Measurements from ENCODE around the gene KDM2A. TPM values are rescaled to one million over a fixed set of nuclear protein-coding genes. Genes with fewer than 3 reads are reported as not detected.

Gene KDM2A
- total and polyA plus RNA-seq, 2 of the 13 experiments (the other 11 are each of a cell fraction or from before 2014, with no cell fraction given) = 31.3 to 31.4 TPM

DNA sequence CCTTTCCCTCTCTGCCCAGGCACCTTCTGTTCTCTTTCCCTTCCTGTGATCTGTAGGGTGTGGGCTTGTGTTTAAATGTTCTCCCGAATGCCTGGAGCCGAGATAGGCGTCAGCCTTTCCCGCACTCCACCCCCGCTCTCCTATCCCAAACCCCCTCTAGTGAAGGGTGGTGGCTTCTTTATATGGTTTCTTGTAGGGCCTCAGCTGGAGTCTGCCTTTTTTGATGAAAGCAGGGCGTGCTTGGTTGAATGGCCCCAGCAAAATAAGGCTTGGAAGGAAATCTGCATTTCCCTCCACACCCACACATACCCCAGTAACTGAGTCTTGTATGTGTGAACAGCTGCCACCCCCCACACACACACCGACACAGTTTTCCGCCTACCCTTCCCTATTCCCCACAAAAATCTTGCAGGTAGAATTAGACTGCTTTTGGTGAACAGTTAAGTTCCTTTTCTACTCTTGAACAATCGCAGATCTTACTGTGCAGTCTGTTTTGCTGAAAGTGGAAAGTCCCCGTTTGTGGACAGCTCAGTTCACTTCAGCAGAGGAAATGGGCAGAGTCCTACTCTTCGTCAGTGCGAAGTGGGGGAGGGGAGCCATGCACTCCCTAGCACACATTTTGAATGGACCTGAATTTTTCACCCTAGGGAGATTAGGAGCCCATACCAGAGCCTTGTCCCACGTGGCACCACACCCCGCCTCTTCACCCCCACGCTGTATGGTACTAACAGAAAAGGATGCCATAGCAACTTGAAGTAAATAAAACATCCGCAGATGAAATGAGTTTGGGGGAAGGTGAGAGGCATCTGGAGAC, 121.7 kb downstream of the KDM2A start (continued):
- TF ChIP-seq, protein P1, sequence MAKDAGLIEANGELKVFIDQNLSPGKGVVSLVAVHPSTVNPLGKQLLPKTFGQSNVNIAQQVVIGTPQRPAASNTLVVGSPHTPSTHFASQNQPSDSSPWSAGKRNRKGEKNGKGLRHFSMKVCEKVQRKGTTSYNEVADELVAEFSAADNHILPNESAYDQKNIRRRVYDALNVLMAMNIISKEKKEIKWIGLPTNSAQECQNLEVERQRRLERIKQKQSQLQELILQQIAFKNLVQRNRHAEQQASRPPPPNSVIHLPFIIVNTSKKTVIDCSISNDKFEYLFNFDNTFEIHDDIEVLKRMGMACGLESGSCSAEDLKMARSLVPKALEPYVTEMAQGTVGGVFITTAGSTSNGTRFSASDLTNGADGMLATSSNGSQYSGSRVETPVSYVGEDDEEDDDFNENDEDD (CRISPR knock-in tag; IDR thresholded peaks at IDR 0.05; ENCODE audit: borderline replicate concordance) = no peak; the same call in 1 of the 2 replicates
- TF ChIP-seq, protein P2, sequence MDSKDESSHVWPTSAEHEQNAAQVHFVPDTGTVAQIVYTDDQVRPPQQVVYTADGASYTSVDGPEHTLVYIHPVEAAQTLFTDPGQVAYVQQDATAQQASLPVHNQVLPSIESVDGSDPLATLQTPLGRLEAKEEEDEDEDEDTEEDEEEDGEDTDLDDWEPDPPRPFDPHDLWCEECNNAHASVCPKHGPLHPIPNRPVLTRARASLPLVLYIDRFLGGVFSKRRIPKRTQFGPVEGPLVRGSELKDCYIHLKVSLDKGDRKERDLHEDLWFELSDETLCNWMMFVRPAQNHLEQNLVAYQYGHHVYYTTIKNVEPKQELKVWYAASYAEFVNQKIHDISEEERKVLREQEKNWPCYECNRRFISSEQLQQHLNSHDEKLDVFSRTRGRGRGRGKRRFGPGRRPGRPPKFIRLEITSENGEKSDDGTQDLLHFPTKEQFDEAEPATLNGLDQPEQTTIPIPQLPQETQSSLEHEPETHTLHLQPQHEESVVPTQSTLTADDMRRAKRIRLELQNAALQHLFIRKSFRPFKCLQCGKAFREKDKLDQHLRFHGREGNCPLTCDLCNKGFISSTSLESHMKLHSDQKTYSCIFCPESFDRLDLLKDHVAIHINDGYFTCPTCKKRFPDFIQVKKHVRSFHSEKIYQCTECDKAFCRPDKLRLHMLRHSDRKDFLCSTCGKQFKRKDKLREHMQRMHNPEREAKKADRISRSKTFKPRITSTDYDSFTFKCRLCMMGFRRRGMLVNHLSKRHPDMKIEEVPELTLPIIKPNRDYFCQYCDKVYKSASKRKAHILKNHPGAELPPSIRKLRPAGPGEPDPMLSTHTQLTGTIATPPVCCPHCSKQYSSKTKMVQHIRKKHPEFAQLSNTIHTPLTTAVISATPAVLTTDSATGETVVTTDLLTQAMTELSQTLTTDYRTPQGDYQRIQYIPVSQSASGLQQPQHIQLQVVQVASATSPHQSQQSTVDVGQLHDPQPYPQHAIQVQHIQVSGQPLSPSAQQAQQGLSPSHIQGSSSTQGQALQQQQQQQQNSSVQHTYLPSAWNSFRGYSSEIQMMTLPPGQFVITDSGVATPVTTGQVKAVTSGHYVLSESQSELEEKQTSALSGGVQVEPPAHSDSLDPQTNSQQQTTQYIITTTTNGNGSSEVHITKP (CRISPR knock-in tag; IDR thresholded peaks at IDR 0.05; ENCODE audit: low read depth) = no peak; the same call in 1 of the 2 replicates
- TF ChIP-seq RFXAP (CRISPR knock-in tag; IDR thresholded peaks at IDR 0.05; ENCODE audit: borderline replicate concordance) (peak; percentile 52; the same call in 1 of the 2 replicates), CREB1 (IDR thresholded peaks at IDR 0.05) (no peak), CREB1 (CRISPR knock-in tag; IDR thresholded peaks at IDR 0.05) (no peak), HOXA3 (CRISPR knock-in tag; IDR thresholded peaks at IDR 0.05) (peak; percentile 11; the same call in 1 of the 2 replicates), NR1H2 (CRISPR knock-in tag; IDR thresholded peaks at IDR 0.05; ENCODE audit: borderline replicate concordance, low read depth) (no peak), SOX6 (IDR thresholded peaks at IDR 0.05) (no peak), SOX6 (CRISPR knock-in tag; IDR thresholded peaks at IDR 0.05) (peak; percentile 41; the same call in 1 of the 2 replicates), YEATS2 (CRISPR knock-in tag; IDR thresholded peaks at IDR 0.05; ENCODE audit: borderline replicate concordance) (no peak)
- TF ChIP-seq, protein P3, sequence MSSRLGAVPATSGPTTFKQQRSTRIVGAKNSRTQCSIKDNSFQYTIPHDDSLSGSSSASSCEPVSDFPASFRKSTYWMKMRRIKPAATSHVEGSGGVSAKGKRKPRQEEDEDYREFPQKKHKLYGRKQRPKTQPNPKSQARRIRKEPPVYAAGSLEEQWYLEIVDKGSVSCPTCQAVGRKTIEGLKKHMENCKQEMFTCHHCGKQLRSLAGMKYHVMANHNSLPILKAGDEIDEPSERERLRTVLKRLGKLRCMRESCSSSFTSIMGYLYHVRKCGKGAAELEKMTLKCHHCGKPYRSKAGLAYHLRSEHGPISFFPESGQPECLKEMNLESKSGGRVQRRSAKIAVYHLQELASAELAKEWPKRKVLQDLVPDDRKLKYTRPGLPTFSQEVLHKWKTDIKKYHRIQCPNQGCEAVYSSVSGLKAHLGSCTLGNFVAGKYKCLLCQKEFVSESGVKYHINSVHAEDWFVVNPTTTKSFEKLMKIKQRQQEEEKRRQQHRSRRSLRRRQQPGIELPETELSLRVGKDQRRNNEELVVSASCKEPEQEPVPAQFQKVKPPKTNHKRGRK (CRISPR knock-in tag; IDR thresholded peaks at IDR 0.05) = no peak
- TF ChIP-seq, protein P4, sequence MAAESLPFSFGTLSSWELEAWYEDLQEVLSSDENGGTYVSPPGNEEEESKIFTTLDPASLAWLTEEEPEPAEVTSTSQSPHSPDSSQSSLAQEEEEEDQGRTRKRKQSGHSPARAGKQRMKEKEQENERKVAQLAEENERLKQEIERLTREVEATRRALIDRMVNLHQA (CRISPR knock-in tag; IDR thresholded peaks at IDR 0.05) = no peak
- TF ChIP-seq, protein P5, sequence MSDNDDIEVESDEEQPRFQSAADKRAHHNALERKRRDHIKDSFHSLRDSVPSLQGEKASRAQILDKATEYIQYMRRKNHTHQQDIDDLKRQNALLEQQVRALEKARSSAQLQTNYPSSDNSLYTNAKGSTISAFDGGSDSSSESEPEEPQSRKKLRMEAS (IDR thresholded peaks at IDR 0.05) = peak; percentile 85
- TF ChIP-seq, protein P6, sequence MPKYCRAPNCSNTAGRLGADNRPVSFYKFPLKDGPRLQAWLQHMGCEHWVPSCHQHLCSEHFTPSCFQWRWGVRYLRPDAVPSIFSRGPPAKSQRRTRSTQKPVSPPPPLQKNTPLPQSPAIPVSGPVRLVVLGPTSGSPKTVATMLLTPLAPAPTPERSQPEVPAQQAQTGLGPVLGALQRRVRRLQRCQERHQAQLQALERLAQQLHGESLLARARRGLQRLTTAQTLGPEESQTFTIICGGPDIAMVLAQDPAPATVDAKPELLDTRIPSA (CRISPR knock-in tag; IDR thresholded peaks at IDR 0.05; ENCODE audit: borderline replicate concordance) = no peak; the same call in 1 of the 2 replicates
- TF ChIP-seq, protein P7, sequence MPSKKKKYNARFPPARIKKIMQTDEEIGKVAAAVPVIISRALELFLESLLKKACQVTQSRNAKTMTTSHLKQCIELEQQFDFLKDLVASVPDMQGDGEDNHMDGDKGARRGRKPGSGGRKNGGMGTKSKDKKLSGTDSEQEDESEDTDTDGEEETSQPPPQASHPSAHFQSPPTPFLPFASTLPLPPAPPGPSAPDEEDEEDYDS (CRISPR knock-in tag; IDR thresholded peaks at IDR 0.05) = peak; percentile 32; the same call in 1 of the 2 replicates
